Measurements from ENCODE around the gene COL13A1.

GRCh38 chr10:69988094-69988493 lies 186.4 kb downstream of the COL13A1 start:
- TF ChIP-seq CTCF (IDR thresholded peaks at IDR 0.05) (no peak), POLR2A (IDR thresholded peaks at IDR 0.05) (no peak)

Data from adrenal gland (tissue), 5 donors.